Muscle of arm (tissue), 12 donors: Measurements from ENCODE around the gene HMGCS1. TPM values are rescaled to one million over a fixed set of nuclear protein-coding genes. Genes with fewer than 3 reads are reported as not detected.
"Not testable (repeated sequence)": the region's sequence is repeated elsewhere in the genome, so short reads cannot be mapped to it uniquely, and the experiment has no call there.

ENCODE experiments used
- DNase-seq: peaks from one replicate; pipeline ENCODE4 v3.0.0-alpha.2; 2013
- polyA plus RNA-seq, 12 donors: library from polyadenylated mRNA; unstranded; fragments of 120-200 nt; gene quantifications; one replicate each; pipeline ENCODE4 v1.2.1, GENCODE V29; 2013; ENCODE audit not compliant: insufficient read length in 12 of 12

HMGCS1 gene
- polyA plus RNA-seq, 12 donors, result 31.5 to 63.0 (median 47.2) TPM; not detected in 1

DNA sequence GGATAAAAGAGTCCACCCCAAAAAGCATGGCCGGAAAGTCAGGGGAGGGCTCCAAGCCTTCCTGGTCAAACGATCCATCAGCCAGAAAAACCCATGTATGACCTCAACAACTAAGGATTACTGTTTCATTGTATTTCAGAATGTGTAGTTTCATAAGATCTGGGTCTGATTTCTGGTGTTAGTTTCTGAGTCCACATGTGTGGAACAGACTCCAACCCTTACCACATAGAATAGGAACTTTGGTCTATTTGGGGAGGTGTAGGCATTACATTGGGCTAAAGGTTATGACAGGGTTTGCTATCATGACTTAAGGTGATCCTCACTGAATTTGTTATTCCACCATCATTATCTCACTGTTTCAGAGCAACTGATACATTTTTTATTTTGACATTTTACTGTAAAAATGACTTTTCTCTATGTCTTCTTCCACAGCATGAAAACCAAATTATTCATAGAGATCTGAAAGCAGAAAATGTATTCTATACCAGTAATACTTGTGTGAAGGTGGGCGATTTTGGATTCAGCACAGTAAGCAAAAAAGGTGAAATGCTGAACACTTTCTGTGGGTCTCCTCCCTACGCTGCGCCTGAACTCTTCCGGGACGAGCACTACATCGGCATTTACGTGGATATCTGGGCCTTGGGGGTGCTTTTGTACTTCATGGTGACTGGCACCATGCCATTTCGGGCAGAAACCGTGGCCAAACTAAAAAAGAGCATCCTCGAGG, 33.5 kb downstream of the HMGCS1 start:
- DNase-seq, result no peak

DNA sequence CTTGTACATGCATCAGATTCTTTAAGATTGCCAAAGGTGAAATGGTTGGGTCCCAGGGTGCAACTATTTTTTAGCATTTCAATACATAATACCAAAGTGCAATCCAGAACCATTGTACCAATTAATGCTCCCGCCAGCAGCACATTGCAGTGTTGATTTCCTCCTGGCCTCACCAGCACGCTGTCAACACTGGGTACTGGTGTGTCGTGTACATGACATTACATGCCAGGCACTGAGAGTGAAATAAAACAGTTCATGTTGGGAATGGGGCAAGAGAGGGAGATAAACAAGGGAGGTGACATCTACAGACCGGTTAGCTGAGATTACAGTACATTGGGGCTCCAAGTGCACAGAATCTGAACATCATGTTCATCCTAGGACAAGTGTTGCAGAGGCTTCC, 37.8 kb downstream of the HMGCS1 start:
- DNase-seq, result no peak

DNA sequence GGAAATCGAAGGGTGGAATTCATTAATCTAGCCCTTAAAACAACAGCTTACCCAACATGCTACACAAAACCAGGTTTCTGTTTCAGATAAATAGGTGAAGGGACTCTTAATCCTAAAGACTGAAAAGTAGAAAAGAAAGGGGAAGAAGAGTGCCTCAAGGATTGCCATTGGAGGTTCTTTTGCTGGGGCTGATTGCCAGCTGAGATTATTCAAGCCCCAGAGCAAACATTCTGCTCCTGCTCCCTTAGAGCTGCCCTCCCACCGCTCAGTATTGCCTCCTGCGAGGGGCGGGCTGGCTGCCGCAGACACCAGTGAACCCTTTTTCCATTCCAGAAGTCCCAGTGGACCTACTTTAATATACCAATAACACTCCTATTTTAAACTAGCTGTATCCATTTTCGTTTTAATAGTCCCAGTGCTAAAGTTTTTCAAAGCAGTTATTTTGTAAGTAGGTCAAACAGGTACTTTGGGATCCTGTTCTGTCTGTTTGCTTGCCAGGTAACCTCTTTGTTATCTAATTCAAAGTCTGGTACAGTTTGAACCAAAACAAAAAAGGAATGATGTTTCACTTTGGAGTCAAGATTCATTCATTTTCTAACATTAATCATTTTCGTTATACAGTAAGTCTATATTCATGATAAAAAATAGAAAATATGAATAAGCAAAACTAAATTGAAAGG, 38.6 kb downstream of the HMGCS1 start:
- no peak for DNase-seq

DNA sequence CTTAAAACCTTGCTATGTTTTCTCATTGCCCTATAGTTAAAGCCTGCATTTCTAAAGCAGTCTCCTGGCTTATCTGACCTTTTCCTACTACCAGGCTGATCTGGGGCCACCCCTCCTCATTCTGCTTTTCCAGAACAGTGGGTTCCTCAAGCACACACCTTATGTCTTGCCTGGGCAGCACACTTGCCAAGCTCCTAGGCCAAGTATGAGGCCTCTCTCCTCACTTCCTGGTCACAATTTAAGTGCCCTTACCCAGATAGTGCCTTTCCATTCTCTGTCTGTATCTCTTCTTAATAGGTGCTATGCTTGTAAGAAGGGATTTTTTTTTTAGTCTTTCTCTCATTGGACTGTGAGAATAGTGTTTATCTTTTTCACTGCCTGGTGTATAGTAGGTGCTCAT, 39.7 kb downstream of the HMGCS1 start:
- no peak for DNase-seq

DNA sequence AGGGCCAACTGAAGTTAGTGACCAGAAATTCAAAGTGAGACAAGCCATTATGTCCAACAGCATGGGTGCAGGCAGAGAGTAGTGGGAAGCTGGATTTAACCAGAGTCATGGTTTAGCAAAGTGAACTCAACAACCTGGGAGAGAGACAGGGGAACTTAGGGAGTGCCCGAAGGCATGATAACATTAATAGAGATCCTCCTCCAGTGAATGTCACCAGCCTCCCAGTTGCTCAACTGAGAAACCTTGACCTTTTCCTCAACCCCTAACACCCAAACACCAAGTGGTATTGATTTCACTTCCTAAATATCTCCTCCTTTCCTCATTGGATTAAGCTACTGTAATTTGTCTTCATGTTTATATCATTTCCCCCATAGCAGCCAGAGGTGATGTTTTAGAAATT, 42.6 kb downstream of the HMGCS1 start:
- DNase-seq, result no peak

DNA sequence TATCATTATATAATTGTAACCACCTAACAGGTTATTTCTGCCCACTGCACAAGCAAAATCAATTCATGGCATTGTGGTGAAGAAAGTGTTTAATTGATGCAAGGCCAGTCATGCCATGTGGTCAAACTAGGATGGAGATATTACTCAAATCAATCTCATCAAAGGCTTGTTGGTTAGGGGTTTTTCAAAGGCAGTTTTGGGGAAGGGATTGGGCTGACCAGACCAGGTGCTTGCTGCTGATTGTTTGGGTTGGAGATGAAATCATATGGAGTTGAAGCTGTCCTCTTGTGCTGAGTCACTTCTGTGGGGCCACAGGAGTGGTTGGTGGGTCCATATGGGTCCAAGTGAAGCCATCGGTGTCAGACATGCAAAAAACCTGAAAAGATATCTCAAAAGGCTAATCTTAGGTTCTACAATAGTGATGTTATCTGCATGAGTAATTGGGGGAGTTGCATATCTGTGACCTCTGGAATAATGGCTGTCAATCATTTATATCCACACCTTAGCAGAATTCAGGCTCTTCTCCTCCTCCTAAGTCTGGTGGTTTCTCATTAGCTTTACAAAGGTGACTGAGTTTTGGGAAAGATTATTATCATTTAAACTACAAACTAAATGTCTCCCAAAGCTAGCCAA, 44.9 kb downstream of the HMGCS1 start:
- DNase-seq, result no peak

DNA sequence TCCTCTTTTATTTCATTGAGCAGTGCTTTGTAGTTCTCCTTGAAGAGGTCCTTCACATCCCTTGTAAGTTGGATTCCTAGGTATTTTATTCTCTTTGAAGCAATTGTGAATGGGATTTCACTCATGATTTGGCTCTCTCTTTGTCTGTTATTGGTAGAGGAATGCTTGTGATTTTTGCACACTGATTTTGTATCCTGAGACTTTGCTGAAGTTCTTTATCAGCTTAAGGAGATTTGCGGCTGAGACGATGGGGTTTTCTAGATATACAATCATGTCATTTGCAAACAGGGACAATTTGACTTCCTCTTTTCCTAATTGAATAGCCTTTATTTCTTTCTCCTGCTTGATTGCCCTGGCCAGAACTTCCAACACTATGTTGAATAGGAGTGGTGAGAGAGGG, 50.9 kb downstream of the HMGCS1 start:
- not testable (repeated sequence) for DNase-seq

DNA sequence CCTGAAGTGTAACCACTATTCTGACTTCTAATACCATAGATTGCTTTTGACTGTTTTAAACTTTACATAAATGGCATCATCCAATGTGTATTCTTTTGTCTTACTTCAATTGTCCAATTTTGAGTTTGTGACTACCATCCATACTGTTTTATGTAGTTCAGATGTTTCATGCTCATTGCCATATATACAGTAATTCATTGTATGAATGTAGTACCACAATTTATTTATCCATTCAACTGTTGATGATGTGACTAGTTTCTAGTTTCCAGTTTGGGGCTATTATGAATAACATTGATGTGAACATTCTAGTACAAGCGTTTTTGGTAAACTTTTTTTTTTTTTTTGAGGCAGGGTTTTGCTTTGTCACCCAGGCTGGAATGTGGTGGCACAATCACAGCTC, 55.1 kb downstream of the HMGCS1 start:
- DNase-seq, result no peak

DNA sequence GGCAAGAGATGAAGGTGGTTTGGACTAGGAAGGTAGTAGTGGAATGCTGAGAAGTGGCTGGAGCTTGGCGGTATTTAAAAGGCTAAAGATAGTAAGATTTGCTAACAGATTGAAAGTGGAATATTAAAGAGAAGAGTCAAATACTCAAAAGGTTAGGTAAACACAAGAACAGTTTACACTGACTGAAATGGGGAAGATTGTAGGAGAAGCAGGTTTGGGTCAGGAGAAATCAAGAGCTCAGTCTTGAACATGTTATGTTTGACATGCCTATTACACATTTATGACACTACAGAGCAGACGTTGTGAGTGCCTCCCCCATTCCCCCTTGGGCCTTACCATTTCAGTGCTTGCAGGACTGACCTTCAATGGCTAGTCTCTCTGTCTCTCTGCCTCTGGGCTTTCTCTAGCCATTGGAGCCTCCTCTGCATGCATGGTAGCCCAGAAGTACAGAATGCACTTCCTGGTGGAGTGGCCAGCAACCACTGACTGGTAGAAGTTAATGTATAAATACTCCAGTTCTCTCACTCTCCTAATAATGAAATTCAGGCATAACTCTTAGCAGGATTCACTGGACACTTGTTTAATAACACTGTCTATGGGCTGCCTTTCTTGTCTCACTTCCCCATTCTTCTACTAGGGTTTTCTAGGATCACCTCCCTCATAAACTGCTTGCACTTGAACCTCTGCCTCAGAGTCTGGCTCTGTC, 56.8 kb downstream of the HMGCS1 start:
- no peak for DNase-seq

DNA sequence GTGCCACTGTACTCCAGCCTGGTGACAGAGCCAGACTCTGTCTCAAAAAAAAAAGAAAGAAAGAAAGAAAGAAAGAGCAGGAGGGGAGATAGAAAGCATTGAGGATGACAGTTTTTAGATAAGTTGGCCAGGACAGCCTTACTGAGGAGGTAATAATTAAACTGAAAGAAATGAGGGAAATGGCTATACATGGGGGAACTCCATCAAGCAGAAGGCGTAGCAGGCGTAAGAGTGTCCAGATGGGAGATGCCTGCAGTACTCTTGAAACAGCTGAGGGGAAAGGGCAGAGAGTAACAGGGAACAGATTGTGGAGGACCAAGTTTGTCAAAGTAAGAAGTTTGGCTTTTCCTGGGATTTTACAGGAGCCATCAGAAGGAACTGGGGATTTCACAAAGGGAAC, 57.5 kb downstream of the HMGCS1 start:
- no peak for DNase-seq

DNA sequence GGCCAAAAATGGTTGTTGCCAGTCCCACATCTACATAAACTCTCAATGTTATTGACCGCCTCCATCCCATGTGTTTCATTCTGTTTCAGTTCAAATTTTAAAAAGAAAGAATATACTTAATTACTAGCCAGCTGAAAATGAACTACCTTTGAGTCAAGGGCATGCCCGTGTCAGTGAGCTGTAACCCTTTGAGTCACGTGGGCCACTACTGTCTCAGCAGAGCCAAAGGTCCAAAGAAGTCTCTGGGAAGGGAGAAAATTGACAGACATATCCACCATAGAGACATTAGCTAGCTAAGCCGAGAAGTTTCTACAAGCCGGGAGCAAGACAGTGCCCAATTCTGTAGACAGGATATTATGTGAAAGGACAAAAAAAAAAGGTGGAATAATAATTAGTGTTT, 61.5 kb downstream of the HMGCS1 start:
- DNase-seq, result no peak

DNA sequence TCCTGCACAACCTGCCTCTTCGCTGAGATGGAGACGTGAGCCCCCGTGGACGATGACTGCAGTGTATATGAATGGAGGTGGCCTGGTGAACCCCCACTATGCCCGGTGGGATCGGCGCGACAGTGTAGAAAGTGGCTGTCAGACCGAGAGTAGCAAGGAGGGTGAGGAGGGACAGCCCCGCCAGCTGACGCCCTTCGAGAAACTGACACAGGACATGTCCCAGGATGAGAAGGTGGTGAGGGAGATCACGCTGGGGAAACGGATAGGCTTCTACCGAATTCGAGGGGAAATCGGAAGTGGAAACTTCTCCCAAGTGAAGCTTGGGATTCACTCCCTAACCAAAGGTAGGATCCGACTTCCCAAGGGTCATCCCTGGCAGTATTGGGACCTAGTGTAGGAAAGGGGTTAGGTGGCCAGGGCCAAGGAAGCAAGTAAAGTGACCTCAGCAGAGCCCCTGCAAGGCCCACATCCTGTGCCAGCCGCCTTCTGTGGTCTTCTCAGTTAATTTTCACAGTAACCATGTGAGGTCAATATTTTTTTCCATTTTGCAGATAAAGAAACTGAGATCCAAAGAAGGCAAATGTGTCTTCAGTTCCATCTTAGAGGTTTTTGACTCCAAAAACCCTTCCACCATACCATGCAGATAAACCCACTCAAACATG, 67.4 kb downstream of the HMGCS1 start:
- no peak for DNase-seq

DNA sequence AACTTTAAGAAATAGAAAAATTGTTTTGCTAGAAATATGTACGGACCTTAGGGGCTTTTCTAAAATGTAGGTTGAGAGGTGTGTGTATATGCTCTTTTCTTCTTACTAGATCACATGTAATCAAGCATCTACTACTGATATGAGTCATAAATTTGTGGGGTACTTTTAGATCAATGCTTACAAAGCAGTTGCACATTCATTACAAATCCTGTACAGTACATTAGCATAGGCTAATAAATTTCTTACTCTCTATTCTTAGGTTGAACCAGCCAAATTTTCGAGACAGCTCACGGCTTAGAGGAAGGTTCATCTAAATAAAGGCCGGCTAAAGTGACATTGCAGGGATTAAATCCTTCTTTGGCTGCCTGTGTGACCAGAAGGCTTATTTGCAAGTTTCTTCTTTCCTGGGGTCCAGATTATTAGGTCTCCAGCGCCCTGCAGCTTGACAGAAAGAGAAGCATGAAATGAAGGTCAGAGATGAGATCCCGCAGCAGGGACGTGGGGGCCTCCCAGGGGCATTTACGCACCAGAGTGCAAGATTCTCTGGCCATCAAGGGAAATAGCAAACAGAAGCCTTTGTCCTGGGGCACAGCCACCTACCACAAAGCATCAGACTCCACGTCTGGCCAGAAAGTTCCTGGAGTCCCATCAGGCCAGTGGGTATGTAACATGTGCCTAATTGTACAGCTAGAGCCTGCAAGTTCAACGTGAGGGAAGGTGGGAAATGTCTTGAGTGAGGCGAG, 68.2 kb downstream of the HMGCS1 start:
- no peak for DNase-seq

DNA sequence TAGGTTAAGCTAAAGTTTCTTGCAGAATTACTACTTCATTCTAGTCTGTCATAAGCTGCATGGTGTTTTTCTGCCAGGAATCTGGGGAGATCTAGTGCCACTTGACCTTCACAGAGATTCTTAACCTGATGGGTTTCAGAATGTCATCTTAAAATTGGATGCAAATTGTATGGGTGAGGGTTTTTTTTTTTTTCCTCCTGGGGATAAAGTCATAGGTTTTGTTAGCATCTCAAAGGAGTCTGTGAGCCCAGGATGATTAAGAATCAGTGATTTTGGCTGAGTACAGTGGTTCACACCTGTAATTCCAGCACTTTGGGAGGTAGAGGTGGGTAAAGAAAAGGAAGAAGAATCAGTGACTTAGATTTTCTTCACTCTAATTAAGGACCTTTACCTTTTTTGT, 69.9 kb downstream of the HMGCS1 start:
- DNase-seq, result no peak

DNA sequence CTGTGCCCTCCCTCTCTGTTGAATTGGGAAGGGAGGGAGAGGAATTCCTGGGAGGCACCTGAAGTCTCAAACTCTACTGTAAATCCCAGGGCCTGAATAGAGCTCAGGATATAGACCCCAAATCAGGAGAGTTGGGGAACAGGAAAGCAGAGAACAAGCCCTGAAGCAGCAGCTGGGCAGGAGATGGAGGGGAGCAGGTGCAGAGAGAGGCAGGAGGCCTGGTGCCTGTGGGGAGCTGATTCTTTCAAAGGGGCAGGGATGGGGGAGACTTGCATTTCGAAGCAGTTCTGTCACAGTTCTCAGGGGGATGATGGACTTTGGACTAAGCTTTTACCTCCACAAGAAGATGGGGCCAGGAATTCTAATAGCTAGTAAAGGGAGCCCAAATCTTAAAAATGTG, 71.0 kb downstream of the HMGCS1 start:
- DNase-seq, result no peak

Other genes with a start within 250 kb of the HMGCS1 start
- 10 to 100 TPM in 11 of 12 donors, not detected in 1; 30.6 to 57.1 (median 40.8) TPM for gene ZNF131, start 192.5 kb downstream of the HMGCS1 start, polyA plus RNA-seq
- under 1 TPM in 9 of 12 donors, not detected in 3; 0.13 to 0.95 (median 0.36) TPM for gene NIM1K, start 121.2 kb downstream of the HMGCS1 start, polyA plus RNA-seq
- gene CCL28, start 99.0 kb upstream of the HMGCS1 start, polyA plus RNA-seq, result 1 to 10 TPM in 1 of 12 donors, under 1 TPM in 8, not detected in 3; 0.05 to 4.6 (median 0.34) TPM
- 10 to 100 TPM in 5 of 12 donors, 1 to 10 TPM in 6, not detected in 1; 6.6 to 14.5 (median 9.6) TPM for gene TMEM267, start 170.5 kb upstream of the HMGCS1 start, polyA plus RNA-seq
- gene C5orf34, start 201.7 kb upstream of the HMGCS1 start, polyA plus RNA-seq, result 1 to 10 TPM in 11 of 12 donors, not detected in 1; 2.4 to 9.0 (median 5.0) TPM
- gene PAIP1, start 243.7 kb upstream of the HMGCS1 start, polyA plus RNA-seq, result 100 to 1,000 TPM in 9 of 12 donors, 10 to 100 TPM in 2, not detected in 1; 67.1 to 121 (median 113) TPM